Inflammatory macrophage treated with lipopolysaccharide for 4 hours (primary cell): ENCODE measurements around the gene C2orf69.
"Not testable (repeated sequence)": the region's sequence is repeated elsewhere in the genome, so short reads cannot be mapped to it uniquely, and the experiment has no call there.

Source experiments
- DNase-seq: peaks from one replicate; pipeline ENCODE4 v3.0.0-alpha.2; 2020

Gene C2orf69, protein sequence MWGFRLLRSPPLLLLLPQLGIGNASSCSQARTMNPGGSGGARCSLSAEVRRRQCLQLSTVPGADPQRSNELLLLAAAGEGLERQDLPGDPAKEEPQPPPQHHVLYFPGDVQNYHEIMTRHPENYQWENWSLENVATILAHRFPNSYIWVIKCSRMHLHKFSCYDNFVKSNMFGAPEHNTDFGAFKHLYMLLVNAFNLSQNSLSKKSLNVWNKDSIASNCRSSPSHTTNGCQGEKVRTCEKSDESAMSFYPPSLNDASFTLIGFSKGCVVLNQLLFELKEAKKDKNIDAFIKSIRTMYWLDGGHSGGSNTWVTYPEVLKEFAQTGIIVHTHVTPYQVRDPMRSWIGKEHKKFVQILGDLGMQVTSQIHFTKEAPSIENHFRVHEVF

GRCh38 chr2:199911052-199911876, at the start of gene C2orf69:
TSS of gene C2orf69 (plus strand) at chr2:199911293. CDS start at chr2:199911439, 146 bp downstream.
- DNase-seq = peak; percentile 97

DNA sequence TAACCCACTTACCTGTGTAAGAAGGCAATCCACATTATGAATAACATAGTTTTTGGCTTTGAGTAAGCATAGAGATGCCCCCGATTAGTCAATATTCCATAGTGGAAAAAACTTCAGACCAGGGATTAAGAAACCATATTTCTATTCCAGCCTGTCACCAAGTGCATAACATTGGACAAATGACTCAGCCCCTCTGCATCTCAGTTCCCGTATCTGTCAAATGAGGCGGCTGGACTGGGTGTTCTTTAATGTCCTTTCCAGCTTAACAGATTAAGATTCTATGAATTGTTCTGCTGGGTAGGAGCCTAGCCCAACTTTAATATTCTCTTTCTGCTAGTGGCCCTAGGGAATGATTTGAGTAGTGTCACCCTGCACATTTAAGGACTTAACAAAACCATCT, 48.3 kb upstream of the C2orf69 start:
- DNase-seq = peak; percentile 16

- DNase-seq = no peak
Measured at GRCh38 chr2:199865905-199866304, 45.2 kb upstream of the C2orf69 start.

DNA sequence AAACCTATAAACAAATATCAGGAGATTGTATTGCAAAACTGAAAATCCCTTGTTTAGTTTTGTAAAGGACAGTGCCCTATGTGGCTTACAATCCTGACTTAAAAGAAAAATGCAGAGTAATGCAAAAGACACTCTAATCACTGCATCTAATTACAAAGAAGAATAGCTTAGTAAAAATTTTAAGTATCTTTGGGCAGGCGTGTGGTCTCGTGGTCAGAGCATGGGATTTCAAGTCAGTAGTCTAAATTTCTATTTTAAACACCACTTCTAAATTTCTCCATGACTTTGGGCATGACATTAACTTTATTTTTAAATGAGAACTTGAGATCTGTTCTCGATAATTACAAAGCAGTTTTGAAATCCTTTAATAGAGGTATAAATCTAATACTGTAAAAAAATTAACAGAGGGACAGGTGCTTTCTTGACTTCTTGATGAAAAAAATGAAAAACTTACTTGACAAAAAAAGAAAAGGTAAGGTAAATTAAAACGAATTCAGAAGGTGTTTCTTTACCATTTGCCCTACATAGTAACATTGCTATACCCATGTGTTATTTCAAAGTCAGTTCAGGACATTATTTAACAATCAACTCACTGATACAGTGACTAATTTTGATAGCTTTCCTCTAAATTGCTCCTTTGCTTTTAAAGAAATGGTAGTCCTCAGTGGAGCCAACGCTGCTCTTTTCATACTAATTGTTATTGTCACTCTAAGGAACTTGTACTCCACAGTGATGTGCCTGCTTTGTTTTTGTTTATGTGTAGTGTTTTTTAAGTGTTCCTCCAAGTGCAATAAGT, 42.5 kb upstream of the C2orf69 start:
- no peak for DNase-seq

DNA sequence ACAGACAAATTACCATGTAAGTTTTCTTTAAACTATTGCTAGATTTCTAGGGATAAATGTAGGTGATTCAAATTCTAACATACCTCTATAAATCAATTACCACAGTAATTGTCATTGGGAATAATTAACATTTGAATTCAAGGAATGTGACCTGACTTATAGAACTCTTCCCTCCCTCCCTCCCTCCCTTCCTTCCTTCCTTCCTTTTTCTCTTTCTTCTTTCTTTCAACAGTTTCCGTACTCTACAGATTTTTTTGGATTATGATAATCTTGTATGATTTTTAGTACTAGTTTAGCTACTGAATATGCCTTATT, 41.9 kb upstream of the C2orf69 start:
- no peak for DNase-seq

DNA sequence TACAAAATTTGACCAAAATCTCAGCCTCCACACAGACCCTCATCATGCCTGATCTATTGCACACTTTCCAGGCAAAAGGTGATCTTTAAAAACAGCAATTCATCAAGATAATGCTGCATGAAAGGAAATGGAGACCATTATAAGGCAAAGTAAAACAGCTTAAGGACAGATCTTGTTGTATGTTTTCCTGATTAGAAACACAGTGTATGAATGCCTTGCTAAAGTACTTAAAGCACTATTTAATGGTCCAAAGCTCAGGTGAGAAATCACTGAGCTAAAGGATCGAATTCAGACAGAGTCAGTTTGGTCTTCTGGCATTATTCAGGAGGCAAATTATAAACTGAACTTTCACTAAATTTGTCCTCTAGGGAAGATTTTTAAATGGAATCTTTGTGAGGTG, 41.4 kb upstream of the C2orf69 start:
- no peak for DNase-seq

DNA sequence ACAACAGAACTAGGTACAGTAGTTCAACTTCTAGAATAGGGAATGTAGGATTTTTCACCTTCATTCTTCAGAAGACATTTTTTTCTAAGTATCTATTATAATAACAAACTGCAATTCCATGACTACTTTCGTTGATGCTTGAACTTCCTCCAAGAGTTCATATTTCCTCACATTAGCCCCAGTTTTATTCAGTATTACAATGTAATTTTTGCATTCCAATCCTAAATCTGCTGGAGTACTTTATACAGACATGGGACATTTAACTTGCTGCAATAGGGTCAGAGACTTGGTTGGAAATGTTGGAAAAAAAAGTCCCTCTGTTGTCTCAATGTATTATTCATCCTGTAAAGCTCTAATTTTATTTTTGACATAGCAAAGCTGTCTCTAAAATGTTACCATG, 40.5 kb upstream of the C2orf69 start:
- DNase-seq = no peak

DNA sequence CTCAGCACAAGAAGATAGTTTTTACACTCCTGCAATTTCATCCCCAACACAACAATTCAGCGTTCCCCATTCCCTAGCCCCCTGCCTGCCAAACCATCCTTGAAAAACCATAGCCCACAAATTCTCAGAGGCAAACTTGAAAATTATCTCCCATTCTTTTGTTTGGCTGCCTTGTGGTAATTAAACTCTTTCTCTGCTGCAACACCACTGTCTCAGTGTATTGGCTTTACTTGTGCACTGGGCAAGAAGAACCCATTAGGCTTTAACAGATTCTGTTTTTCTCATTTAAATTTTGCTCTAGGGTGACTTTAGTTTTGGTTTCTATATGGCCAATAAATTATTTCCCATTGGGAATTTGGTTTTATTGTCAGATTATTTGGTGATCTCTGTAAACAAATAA, 36.9 kb upstream of the C2orf69 start:
- no peak for DNase-seq

- no peak for DNase-seq
Measured at GRCh38 chr2:199875400-199875799, 35.7 kb upstream of the C2orf69 start.

DNA sequence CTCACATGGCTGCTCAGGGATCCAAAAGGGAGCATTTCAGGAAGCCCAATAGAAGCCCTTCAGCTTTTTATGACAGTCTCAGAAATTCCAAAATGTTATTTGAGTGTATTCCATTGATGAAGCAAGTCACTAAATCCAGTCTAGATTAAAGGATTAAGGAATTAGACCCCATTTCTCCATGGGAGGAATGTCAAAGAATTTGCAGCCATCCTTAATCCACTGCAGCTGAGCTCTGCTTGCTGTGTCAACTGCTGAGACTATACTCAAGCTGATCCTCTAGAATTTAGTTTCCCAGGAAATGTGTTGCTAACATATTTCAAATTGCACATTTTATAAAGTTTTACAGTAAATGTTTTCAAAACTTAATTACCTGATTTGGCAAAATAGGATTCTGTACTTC, 28.4 kb upstream of the C2orf69 start:
- no peak for DNase-seq

DNA sequence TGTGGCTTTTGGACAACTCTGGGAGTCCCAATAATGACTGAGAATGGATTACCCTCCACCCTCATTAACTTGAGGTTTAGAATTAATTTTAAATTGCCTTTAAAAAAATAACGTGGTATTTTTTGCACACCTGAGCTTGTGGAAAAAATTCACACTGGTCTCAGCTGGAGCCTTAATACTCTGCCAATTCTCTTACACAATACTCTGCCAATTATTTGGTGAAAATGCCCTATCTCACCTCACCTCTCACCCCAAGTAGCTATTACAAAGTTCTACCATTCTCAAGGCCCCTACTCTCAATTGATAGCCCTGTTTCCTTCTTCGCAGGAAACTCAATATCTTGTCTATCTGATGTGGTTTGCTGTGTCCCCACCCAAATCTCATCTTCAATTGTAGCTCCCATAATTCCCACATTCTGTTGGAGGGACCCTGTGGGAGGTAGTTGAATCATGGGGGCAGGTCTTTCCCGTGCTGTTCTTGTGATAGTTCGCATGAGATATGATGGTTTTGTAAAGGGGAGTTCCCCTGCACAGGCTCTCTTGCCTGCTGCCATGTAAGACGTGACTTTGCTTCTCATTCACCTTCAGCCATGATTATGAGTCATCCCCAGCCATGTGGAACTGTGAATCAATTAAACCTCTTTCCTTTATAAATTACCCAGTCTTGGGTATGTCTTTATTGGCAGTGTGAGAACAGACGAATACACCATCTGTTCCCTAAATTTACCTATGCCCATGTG, 27.4 kb upstream of the C2orf69 start:
- no peak for DNase-seq

DNA sequence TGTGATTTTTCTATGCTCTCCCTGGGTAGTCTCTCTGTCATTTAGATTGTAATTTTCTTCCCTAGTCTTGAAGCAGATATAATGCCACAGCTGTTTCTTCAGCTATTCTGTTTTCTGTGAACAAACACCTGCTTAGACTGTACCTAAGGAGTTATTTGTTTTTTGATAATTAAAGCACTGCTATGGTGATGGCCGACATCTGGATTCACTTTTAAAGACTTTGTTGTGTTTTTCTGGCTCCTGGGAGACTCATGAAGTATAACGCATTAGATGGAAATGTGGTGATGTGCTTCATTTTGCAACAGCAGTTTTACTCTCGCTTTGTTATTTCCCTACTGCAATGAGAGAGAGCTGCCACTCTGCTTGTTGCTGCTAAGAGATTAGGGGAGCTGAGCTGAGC, 15.7 kb upstream of the C2orf69 start:
- DNase-seq = no peak

DNA sequence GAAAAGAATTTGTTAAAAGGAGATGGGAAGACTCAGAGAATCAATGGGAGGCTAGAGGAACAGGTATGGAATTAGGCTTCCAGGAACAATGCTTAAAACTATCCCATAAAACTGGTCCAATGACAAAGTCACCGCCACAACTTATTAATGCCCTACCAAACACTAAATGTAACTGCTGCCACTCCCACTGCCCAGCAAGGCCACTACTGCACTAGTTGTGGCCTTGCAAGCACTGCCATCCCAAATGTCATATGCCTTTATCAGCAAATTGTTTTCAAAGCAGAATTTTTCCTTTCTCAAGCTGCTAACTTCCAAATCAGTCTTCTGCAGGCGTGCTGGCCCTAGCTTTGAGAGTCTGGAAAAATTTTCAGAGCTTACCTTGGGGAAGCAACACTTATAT, 14.5 kb upstream of the C2orf69 start:
- no peak for DNase-seq

DNA sequence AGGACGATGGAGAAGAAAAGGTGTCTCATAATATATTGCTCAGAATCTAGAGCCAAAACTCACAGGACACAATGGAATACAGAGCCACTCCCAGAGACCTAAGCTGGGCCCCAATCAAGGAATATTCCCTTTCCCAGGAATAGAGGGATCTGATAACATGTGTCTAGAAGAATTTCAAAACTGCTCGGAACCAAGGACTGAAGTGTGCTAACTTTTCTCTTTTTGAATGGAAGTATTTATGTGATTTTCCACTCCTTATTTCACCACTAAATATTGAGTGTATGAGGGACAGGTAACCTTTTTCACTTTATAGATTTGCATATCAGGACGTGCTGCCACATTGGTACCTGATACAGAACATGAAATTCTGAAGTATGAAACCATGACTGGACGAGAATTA, 9.2 kb upstream of the C2orf69 start:
- no peak for DNase-seq

GRCh38 chr2:199902486-199903110, 8.5 kb upstream of the C2orf69 start:
- DNase-seq = no peak

- DNase-seq = no peak
Measured at GRCh38 chr2:199903111-199903510, 8.0 kb upstream of the C2orf69 start.

GRCh38 chr2:199907008-199907714, 3.9 kb upstream of the C2orf69 start:
- DNase-seq = no peak

- no peak for DNase-seq
Measured at GRCh38 chr2:199910338-199911051, 598 bp upstream of the C2orf69 start.

GRCh38 chr2:199911877-199912161, 726 bp downstream of the C2orf69 start:
- peak; percentile 59 for DNase-seq

GRCh38 chr2:199912553-199913114, 1.5 kb downstream of the C2orf69 start:
- DNase-seq = not testable (repeated sequence)
